Ascending aorta (tissue), 2 donors: ENCODE data around the gene SLC25A25. TPM values are rescaled to one million over a fixed set of nuclear protein-coding genes. Genes with fewer than 3 reads are reported as not detected.
A peak's percentile ranks its signal among the peaks of the same experiment; 100 is the strongest.

ENCODE experiments used
- DNase-seq, 2 donors: peaks; one replicate each; pipeline ENCODE4 v3.0.0-alpha.2; 2019; ENCODE audit warnings: low spot score in 2 of 2
- H3K27ac ChIP-seq, 2 donors: fragments of 200-600 bp; sonication (generic); one replicate each; pipeline ENCODE4 v1.5.1; 2016 to 2017; ENCODE audit warnings: mild to moderate bottlenecking in 1 of 2
- H3K27me3 ChIP-seq: fragments of 200-600 bp; sonication (generic); one replicate; pipeline ENCODE4 v1.5.1; 2017
- H3K36me3 ChIP-seq, 2 donors: fragments of 200-600 bp; sonication (generic); one replicate each; pipeline ENCODE4 v1.5.1; 2016
- H3K4me1 ChIP-seq, 2 donors: fragments of 200-600 bp; sonication (generic); one replicate each; pipeline ENCODE4 v1.5.1; 2016 to 2017; ENCODE audit warnings: mild to moderate bottlenecking in 1 of 2
- H3K4me3 ChIP-seq, 2 donors: fragments of 200-600 bp; sonication (generic); one replicate each; pipeline ENCODE4 v1.5.1; 2016 to 2017; ENCODE audit warnings: mild to moderate bottlenecking in 1 of 2
- H3K9me3 ChIP-seq, 2 donors: fragments of 200-600 bp; sonication (generic); one replicate each; pipeline ENCODE4 v1.5.1; 2016
- intact Hi-C: fragments of 100-400 bp; cut with DNase I; formaldehyde crosslinking; loops from one replicate; pipeline ENCODE4 v1.15.1; 2023
- total RNA-seq: library from RNA; depleted of rRNA; stranded (reverse); fragments of >200 nt; gene quantifications from one replicate; pipeline ENCODE4 v1.1.0, GENCODE V29; 2016
- TF ChIP-seq, protein P1 (sequence below), 3 experiments: fragments of 200-600 bp in 2 of 3; fragments of 450-650 bp in 1 of 3; sonication (generic) in 2 of 3; IDR thresholded peaks; one replicate each; pipeline ENCODE4 v1.5.1; 2016 to 2019; ENCODE audit warnings: antibody characterized with exemption in 3 of 3, mild to moderate bottlenecking in 1 of 3, moderate library complexity in 1 of 3

SLC25A25 gene
- total RNA-seq, 1 donor from 2014 or later: 27.4 TPM

DNA sequence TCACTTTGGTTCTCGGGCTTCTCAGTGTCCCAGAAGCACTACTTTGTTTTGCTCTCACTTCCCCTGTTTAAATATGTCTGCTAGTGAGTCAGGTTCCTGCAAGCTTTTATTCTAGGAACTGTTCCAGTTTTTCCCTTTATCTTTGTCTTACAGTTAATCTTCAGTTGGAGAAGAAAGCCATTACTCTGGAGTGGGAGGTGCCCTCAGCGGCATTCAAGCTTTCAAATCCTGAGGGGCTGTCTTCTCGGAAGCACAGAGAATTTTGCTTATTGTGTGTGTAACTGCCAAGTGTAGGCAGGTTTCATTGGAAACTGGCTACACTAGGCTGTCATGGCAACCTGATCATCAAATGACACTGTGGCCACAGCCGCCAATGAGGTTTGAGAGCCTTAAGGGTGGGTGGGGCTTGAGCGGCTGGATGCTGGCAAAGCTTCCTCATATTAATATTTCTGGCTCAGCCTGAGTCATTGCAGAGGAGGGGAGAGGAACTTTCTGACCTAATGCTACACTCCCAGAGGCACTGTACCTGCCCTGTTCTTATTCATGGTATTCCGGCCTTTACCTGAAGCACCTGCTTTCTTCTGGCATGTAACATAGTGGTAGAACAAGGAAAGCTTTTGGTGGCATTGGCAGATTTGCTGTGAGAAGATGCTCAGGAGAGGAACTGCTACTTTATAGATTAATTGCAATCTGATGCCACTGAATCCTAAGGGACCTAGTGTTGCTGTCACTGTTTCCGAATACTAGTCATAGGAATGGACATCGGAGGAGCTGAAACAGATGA lies 26.3 kb downstream of the SLC25A25 start:
- intact Hi-C loops: loop anchor here (1.0 to 2.0 kb wide), 3 partner anchors 22 to 130 kb away; partner anchors contain the start of gene SLC25A25
- H3K27me3 ChIP-seq: no peaks in the 10 kb centered on the region
- peak overlapping the region; percentile 18 to 35 for H3K4me3 ChIP-seq
- peak; percentile 87 to 98 for DNase-seq
- TF ChIP-seq, protein P1, sequence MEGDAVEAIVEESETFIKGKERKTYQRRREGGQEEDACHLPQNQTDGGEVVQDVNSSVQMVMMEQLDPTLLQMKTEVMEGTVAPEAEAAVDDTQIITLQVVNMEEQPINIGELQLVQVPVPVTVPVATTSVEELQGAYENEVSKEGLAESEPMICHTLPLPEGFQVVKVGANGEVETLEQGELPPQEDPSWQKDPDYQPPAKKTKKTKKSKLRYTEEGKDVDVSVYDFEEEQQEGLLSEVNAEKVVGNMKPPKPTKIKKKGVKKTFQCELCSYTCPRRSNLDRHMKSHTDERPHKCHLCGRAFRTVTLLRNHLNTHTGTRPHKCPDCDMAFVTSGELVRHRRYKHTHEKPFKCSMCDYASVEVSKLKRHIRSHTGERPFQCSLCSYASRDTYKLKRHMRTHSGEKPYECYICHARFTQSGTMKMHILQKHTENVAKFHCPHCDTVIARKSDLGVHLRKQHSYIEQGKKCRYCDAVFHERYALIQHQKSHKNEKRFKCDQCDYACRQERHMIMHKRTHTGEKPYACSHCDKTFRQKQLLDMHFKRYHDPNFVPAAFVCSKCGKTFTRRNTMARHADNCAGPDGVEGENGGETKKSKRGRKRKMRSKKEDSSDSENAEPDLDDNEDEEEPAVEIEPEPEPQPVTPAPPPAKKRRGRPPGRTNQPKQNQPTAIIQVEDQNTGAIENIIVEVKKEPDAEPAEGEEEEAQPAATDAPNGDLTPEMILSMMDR (IDR thresholded peaks at IDR 0.05): no peak
- no peaks in the 10 kb centered on the region for H3K36me3 ChIP-seq
- H3K27ac ChIP-seq: peak overlapping the region; percentile 90 to 91
- peaks cover 28 to 59% of the 10 kb centered on the region in 2 donors for H3K4me1 ChIP-seq
- H3K9me3 ChIP-seq: no peaks in the 10 kb centered on the region

DNA sequence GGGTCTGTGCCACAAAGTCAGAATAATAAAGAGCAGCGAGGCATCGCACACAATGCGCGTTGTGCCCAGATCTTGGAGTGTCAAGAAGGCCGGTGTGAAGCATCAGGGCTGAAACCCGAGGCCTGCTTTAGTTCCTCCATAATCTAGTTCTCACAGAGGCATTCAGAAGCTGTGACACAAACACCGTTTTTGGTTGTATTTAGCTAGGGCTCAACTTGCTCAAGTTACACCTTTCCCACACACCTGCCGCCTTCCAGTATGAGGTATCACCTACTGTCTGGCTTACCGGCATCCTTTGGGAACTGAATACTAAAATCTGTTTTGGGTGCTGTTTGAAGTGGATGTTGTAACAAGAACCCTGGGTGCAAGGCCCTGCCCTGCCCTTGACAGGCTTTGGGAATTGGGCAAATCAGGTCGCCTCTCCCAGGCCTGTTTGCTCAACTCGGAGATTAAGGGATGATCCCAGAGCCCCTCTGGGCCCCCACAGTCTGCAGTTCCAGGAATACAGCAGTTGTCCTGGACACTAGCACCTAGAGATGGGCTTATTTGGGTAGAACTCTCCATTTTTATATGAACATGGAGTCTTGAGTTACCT lies 27.0 kb downstream of the SLC25A25 start:
- no peaks in the 10 kb centered on the region for H3K9me3 ChIP-seq
- peaks cover 35 to 66% of the 10 kb centered on the region in 2 donors for H3K4me1 ChIP-seq
- H3K4me3 ChIP-seq: no peak overlapping the region
- H3K27ac ChIP-seq: peak overlapping the region; percentile 90 to 91
- no peaks in the 10 kb centered on the region for H3K27me3 ChIP-seq
- no peak for DNase-seq
- TF ChIP-seq, protein P1 (IDR thresholded peaks at IDR 0.05): no peak
- intact Hi-C loops: loop anchor here (1.0 to 2.0 kb wide), 3 partner anchors 23 to 130 kb away; partner anchors contain the start of gene SLC25A25
- no peaks in the 10 kb centered on the region for H3K36me3 ChIP-seq

DNA sequence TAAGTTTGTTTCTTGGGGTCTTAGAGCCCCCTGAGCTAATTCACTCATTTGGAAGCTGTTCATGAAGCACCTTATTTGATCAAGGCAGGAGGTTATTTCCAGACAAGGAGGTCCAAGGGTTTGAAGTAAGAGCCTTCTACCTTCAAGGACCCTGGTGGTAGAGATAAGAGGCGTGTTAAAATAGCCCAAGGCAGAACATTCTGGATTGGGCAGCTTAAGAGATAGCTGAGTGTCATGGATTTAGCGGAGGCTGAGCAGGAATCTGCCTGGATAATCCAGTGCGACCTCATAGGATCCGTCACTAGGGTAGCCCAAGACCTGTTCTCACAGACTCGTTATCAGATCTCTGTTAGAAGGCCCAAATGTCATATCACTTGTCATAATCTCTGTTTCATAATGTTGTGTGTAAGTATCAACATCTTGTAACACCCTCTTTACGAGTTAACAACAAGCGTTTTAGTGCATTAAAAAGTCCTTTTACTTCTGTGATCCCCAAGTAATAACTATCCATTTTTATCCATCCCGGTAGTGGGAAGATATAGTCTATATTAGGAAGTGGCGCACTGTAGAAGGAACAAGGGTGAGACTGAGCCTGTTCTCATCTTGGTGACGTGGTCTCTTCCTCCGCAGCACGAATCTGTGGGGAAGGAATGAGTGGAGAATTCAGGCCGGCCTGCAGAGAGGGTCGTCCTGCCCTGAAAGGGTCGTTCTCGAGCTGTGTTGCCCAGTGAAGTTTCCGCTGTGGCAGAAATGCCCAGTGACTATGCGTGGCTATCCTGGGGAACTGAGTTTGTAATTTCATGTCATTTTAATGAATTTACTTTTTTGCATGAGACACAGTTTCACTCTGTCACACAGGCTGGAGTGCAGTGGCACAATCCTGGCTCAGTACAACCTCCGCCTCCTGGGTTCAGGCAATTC lies 28.8 kb downstream of the SLC25A25 start:
- peaks cover 7 to 11% of the 10 kb centered on the region in 2 donors for H3K36me3 ChIP-seq
- H3K4me3 ChIP-seq: no peak overlapping the region
- intact Hi-C loops: no loop called here
- DNase-seq: no peak
- no peaks in the 10 kb centered on the region for H3K27me3 ChIP-seq
- peak overlapping the region; percentile 93 to 97 for H3K27ac ChIP-seq
- TF ChIP-seq, protein P1 (IDR thresholded peaks at IDR 0.05): peak in 1 of 3 experiments; percentile 4
- no peaks in the 10 kb centered on the region for H3K9me3 ChIP-seq
- H3K4me1 ChIP-seq: peaks cover 39 to 68% of the 10 kb centered on the region in 2 donors

DNA sequence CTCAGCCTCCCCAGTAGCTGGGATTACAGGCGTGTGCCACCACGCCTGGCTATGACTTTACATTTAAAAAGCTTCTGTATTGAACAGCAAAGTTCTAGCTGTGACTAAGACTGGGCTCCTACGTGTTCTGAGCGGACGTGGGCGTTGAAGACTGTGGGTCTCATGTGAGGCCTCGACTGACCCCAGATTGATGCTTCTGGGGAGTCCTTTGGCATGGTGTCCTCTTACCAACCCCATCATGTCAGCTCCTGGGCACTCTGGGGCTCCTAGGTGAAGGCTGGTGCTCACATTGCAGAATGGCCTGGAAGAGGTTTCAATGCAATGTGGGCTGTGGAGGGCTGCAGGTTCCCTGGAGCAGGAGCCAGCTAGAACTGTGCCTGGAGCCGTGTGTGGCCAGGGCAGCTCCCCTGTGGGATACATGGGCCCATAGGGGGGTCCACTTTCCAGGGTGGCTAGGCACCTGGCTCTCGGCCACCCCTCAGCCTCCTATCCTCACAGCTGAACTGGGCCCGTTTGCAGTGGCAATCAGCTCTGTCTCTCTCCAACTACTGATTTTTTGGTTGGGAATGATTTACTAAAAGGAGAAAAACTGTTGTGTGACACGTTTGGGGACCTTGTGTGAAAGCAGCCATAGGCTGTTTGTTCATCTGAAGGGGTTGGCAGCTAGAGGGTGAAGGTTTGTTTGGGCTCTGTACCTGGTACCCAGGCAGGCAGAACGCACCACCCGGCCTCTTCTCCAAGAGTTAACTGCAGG lies 29.7 kb downstream of the SLC25A25 start:
- Histone ChIP-seq H3K9me3 (no peaks in the 10 kb centered on the region), H3K36me3 (peaks cover 16 to 20% of the 10 kb centered on the region in 2 donors), H3K27me3 (no peaks in the 10 kb centered on the region), H3K4me1 (peaks cover 39 to 60% of the 10 kb centered on the region in 2 donors), H3K27ac (peak overlapping the region; percentile 93 to 97), H3K4me3 (peak overlapping the region; percentile 64)
- no peak for DNase-seq
- TF ChIP-seq, protein P1 (IDR thresholded peaks at IDR 0.05): no peak
- intact Hi-C loops: loop anchor here (1.0 kb wide), 1 partner anchor 29 kb away; the partner anchor contains the start of gene SLC25A25
